Jurkat, Clone E6-1 (cell line): ENCODE results near the gene NOL3.

Experiments
- DNase-seq: peaks from one replicate; pipeline ENCODE4 v3.0.0-alpha.2; 2011; ENCODE audit warnings: low read depth, low spot score
- H3K4me3 ChIP-seq: 2 replicates; pipeline ENCODE4 v1.5.1; 2011; ENCODE audit warnings: mild to moderate bottlenecking, low read length, control low read depth, moderate library complexity

Gene NOL3

GRCh38 chr16:67184995-67185650, 14.8 kb downstream of the NOL3 start:
- peak; percentile 46 for DNase-seq
- H3K4me3 ChIP-seq = no peak overlapping the region

GRCh38 chr16:67185651-67186134, 15.4 kb downstream of the NOL3 start:
- no peak for DNase-seq
- H3K4me3 ChIP-seq = no peak overlapping the region

- no peak for DNase-seq
- H3K4me3 ChIP-seq = no peak overlapping the region
Measured at GRCh38 chr16:67186550-67186950, 16.2 kb downstream of the NOL3 start.

GRCh38 chr16:67187175-67187890, 17.0 kb downstream of the NOL3 start:
- no peak overlapping the region for H3K4me3 ChIP-seq
- no peak for DNase-seq

- H3K4me3 ChIP-seq = no peak overlapping the region
- DNase-seq = no peak
Measured at GRCh38 chr16:67188323-67188722, 18.0 kb downstream of the NOL3 start.

GRCh38 chr16:67188798-67189197, 18.5 kb downstream of the NOL3 start:
- DNase-seq = no peak
- H3K4me3 ChIP-seq = no peak overlapping the region

- H3K4me3 ChIP-seq = no peak within 1 kb of the TSS
- no peak for DNase-seq
Measured at GRCh38 chr16:67190041-67190440, 19.7 kb downstream of the NOL3 start, which contains the start of gene EXOC3L1. EXOC3L1 (minus strand) TSS chr16:67190136; CDS start chr16:67189676, 460 bp downstream.

GRCh38 chr16:67190448-67191399, 20.4 kb downstream of the NOL3 start:
- DNase-seq = no peak
- no peak overlapping the region for H3K4me3 ChIP-seq

- H3K4me3 ChIP-seq = peak overlapping the region; percentile 100
- no peak for DNase-seq
Measured at GRCh38 chr16:67191411-67191994, 21.2 kb downstream of the NOL3 start.

GRCh38 chr16:67191995-67192681, 21.8 kb downstream of the NOL3 start, which contains the start of gene E2F4:
E2F4 (plus strand) TSS chr16:67192155; CDS start chr16:67192228, 73 bp downstream.
- H3K4me3 ChIP-seq = peak within 1 kb of the TSS; percentile 100
- peak; percentile 88 for DNase-seq

GRCh38 chr16:67192781-67193361, 22.5 kb downstream of the NOL3 start:
- DNase-seq = no peak

GRCh38 chr16:67193536-67193935, 23.2 kb downstream of the NOL3 start:
- peak overlapping the region; percentile 100 for H3K4me3 ChIP-seq
- DNase-seq = no peak

More at GRCh38 chr16:67192781-67193361, 22.5 kb downstream of the NOL3 start:
- H3K4me3 ChIP-seq = peak overlapping the region; percentile 100

- DNase-seq = no peak
- no peak overlapping the region for H3K4me3 ChIP-seq
Measured at GRCh38 chr16:67194260-67194659, 23.9 kb downstream of the NOL3 start.

- no peak for DNase-seq
- no peak overlapping the region for H3K4me3 ChIP-seq
Measured at GRCh38 chr16:67195676-67196075, 25.3 kb downstream of the NOL3 start.

- H3K4me3 ChIP-seq = no peak overlapping the region
- DNase-seq = no peak
Measured at GRCh38 chr16:67196881-67197280, 26.5 kb downstream of the NOL3 start.

- no peak for DNase-seq
- H3K4me3 ChIP-seq = no peak overlapping the region
Measured at GRCh38 chr16:67197704-67198103, 27.4 kb downstream of the NOL3 start.

- DNase-seq = peak; percentile 25
- no peak overlapping the region for H3K4me3 ChIP-seq
Measured at GRCh38 chr16:67198238-67198734, 27.9 kb downstream of the NOL3 start.
